ENCODE results near the gene MFNG. TPM values are rescaled to one million over a fixed set of nuclear protein-coding genes. Genes with fewer than 3 reads are reported as not detected.

The MFNG gene
- total RNA-seq, 3 donors from 2014 or later = 9.4 to 20.6 (median 17.8) TPM

DNA sequence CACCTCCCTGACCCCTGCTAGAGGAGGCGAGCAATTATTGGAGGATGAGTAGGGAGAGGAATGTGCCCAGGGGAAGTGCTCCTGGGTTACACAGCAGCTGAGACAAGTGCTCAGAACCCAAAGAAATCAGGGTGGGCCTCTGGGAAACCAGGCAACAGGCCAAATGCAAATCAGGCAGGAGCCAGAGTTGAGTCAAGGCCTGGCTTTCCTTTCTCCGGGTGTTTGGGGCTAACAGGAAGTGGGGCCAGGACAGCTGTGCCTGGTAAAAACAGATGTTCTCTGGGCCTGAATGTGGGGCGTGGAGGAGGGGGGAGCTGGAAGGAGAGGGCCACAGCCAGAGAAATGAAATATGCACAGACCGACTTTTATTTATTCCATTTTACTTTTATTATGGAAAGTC is 22.0 kb downstream of the MFNG start:
- Histone ChIP-seq H3K4me1 (no peaks in the 10 kb centered on the region), H3K27me3 (peaks cover 0 to 6% of the 10 kb centered on the region in 2 donors), H3K4me3 (no peak overlapping the region), H3K9me3 (no peaks in the 10 kb centered on the region), H3K27ac (no peak overlapping the region), H3K36me3 (no peaks in the 10 kb centered on the region)
- intact Hi-C loops (cut with DNase I; ENCODE audit: low total_unique reads) = no loop called here
- TF ChIP-seq, protein P1, sequence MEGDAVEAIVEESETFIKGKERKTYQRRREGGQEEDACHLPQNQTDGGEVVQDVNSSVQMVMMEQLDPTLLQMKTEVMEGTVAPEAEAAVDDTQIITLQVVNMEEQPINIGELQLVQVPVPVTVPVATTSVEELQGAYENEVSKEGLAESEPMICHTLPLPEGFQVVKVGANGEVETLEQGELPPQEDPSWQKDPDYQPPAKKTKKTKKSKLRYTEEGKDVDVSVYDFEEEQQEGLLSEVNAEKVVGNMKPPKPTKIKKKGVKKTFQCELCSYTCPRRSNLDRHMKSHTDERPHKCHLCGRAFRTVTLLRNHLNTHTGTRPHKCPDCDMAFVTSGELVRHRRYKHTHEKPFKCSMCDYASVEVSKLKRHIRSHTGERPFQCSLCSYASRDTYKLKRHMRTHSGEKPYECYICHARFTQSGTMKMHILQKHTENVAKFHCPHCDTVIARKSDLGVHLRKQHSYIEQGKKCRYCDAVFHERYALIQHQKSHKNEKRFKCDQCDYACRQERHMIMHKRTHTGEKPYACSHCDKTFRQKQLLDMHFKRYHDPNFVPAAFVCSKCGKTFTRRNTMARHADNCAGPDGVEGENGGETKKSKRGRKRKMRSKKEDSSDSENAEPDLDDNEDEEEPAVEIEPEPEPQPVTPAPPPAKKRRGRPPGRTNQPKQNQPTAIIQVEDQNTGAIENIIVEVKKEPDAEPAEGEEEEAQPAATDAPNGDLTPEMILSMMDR (IDR thresholded peaks at IDR 0.05) = no peak
- no peak for TF ChIP-seq POLR2A (IDR thresholded peaks at IDR 0.05)
- TF ChIP-seq POLR2AphosphoS5 (IDR thresholded peaks at IDR 0.05) = no peak
- no peak for DNase-seq (ENCODE audit: low spot score in 2 of 2)

DNA sequence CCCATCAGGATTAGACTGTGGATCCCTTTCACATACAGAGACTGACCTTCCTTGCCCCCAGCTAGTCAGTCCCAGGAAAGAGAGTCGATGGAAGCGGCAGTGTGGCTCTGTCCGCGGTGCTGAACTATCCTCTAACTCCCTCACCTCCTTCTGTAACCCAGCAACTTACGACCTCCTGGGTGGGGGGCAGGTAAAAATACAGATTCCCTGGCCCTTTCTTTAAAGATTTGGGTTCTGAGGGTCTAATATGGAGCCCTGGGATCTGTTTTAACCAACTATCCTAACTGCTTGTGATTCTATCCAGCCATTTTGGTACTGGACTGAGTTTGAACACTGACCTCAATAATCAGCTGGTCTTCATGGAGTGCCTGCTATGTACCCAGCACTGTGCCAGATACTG is 23.2 kb downstream of the MFNG start:
- H3K27ac ChIP-seq = no peak overlapping the region
- no peak for TF ChIP-seq POLR2A (IDR thresholded peaks at IDR 0.05)
- TF ChIP-seq, protein P1 (IDR thresholded peaks at IDR 0.05) = no peak
- TF ChIP-seq POLR2AphosphoS5 (IDR thresholded peaks at IDR 0.05) = no peak
- no peak for DNase-seq (ENCODE audit: low spot score in 2 of 2)
- peaks cover 0 to 6% of the 10 kb centered on the region in 2 donors for H3K27me3 ChIP-seq
- no peak overlapping the region for H3K4me3 ChIP-seq
- no peaks in the 10 kb centered on the region for H3K9me3 ChIP-seq
- no peaks in the 10 kb centered on the region for H3K4me1 ChIP-seq
- no peaks in the 10 kb centered on the region for H3K36me3 ChIP-seq
- intact Hi-C loops (cut with DNase I; ENCODE audit: low total_unique reads) = no loop called here

DNA sequence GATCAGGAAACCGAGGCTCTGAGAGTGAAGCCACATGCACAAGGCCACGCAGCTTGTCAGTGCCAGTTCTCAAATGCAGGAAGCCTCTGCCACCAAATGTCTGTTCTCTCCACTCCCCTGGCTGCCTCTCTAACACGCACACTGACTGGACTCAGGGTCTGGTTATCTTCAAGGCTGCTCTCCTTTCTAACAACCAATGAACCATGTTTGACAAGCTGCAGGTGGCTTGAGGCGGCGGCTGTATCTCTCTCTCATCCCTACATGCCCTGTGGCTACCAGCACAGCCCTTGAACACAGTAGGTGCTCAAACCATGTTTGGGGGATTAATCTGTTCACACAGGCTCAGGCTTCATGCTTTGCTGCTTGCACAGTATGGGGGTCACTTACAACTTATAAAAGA is 23.7 kb downstream of the MFNG start:
- H3K27ac ChIP-seq = no peak overlapping the region
- no peak for DNase-seq (ENCODE audit: low spot score in 2 of 2)
- peaks cover 0 to 9% of the 10 kb centered on the region in 2 donors for H3K27me3 ChIP-seq
- no peaks in the 10 kb centered on the region for H3K36me3 ChIP-seq
- no peaks in the 10 kb centered on the region for H3K4me1 ChIP-seq
- H3K9me3 ChIP-seq = no peaks in the 10 kb centered on the region
- TF ChIP-seq, protein P1 (IDR thresholded peaks at IDR 0.05) = no peak
- TF ChIP-seq POLR2A (IDR thresholded peaks at IDR 0.05) = no peak
- TF ChIP-seq POLR2AphosphoS5 (IDR thresholded peaks at IDR 0.05) = no peak
- no peak overlapping the region for H3K4me3 ChIP-seq
- intact Hi-C loops (cut with DNase I; ENCODE audit: low total_unique reads) = no loop called here

DNA sequence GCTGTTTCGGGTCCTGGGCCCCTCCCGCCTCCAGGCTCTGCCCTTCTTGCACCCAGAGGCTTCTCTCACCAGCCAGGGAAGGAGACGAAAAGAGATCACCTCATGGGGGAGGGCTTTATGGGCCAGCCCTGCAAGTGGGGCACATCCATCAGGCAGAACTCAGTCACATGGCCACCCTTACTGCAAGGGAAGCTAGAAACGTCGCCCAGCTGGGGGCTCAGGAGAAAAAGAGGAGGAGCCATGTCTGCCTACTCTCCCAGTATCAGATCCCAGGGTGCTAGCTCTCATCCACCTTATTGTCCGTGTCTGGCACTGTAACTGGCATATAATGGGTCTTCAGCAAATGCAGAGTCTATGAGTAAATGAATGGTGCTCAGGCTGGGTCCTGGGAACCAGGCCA is 24.2 kb downstream of the MFNG start:
- Histone ChIP-seq H3K27ac (no peak overlapping the region), H3K4me3 (no peak overlapping the region), H3K27me3 (peaks cover 0 to 11% of the 10 kb centered on the region in 2 donors), H3K36me3 (no peaks in the 10 kb centered on the region), H3K9me3 (no peaks in the 10 kb centered on the region), H3K4me1 (no peaks in the 10 kb centered on the region)
- TF ChIP-seq POLR2AphosphoS5 (IDR thresholded peaks at IDR 0.05) (no peak), POLR2A (IDR thresholded peaks at IDR 0.05) (no peak)
- TF ChIP-seq, protein P1 (IDR thresholded peaks at IDR 0.05) = no peak
- intact Hi-C loops (cut with DNase I; ENCODE audit: low total_unique reads) = no loop called here
- DNase-seq (ENCODE audit: low spot score in 2 of 2) = no peak

DNA sequence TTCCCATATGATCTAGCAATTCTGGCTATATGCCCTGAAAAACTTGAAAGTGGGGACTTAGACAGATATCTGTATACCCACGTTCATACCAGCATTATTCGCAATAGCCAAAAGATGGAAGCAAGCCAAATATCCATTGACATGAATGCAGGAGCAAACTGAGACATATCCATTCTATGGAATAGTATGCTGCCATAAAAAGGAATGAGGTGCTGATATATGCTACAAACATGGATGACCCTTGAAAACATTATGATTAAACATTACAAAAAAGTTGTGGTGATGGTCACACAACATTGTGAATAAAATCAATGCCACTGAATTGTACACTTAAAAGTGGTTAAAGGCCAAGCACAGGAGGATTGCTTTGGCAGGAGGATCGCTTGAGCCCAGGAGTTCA is 25.5 kb downstream of the MFNG start:
- Histone ChIP-seq H3K4me3 (no peak overlapping the region), H3K4me1 (no peaks in the 10 kb centered on the region), H3K27me3 (peaks cover 0 to 15% of the 10 kb centered on the region in 2 donors), H3K27ac (no peak overlapping the region), H3K9me3 (no peaks in the 10 kb centered on the region), H3K36me3 (no peaks in the 10 kb centered on the region)
- intact Hi-C loops (cut with DNase I; ENCODE audit: low total_unique reads) = no loop called here
- TF ChIP-seq POLR2AphosphoS5 (IDR thresholded peaks at IDR 0.05) = no peak
- TF ChIP-seq, protein P1 (IDR thresholded peaks at IDR 0.05) = no peak
- TF ChIP-seq POLR2A (IDR thresholded peaks at IDR 0.05) = no peak
- no peak for DNase-seq (ENCODE audit: low spot score in 2 of 2)
